Mucosa of descending colon (tissue), 3 donors: ENCODE data around the gene PKNOX2. TPM values are rescaled to one million over a fixed set of nuclear protein-coding genes. Genes with fewer than 3 reads are reported as not detected.

Experiments used
- ATAC-seq: fragments of 200-7000 bp; cut with Tn5 transposase; one replicate; pipeline ENCODE4 v1.9.1; 2020; ENCODE audit warnings: mild to moderate bottlenecking, moderate library complexity
- DNase-seq, 3 donors: peaks; one replicate each; pipeline ENCODE4 v3.0.0-alpha.2; 2020
- H3K36me3 ChIP-seq: fragments of 200-600 bp; one replicate; pipeline ENCODE4 v1.8.0; 2021; ENCODE audit warnings: low read depth, mild to moderate bottlenecking
- H3K4me1 ChIP-seq: fragments of 200-600 bp; one replicate; pipeline ENCODE4 v1.8.0; 2021; ENCODE audit warnings: low read depth, mild to moderate bottlenecking
- H3K4me3 ChIP-seq: fragments of 200-600 bp; one replicate; pipeline ENCODE4 v1.8.0; 2021; ENCODE audit warnings: mild to moderate bottlenecking
- H3K9me3 ChIP-seq: fragments of 200-600 bp; one replicate; pipeline ENCODE4 v1.8.0; 2021; ENCODE audit warnings: mild to moderate bottlenecking
- intact Hi-C, 2 donors: fragments of 100-400 bp; cut with DNase I in 1 of 2; cut with micrococcal nuclease in 1 of 2; formaldehyde crosslinking; loops; one replicate each; pipeline versions ENCODE4 v1.11.0 to v1.11.1; 2022; cut with DNase I, micrococcal nuclease
- total RNA-seq, 3 donors: library from RNA; stranded (reverse); fragmentation: NEBNext Ultra II Directional in 2 of 3; extraction: Animal tissue kit (Norgen Biotek cat#: 25700) in 2 of 3; gene quantifications; one replicate each; pipeline versions ENCODE4 v1.2.1 to v1.2.4, GENCODE V29; 2021 to 2023
- TF ChIP-seq, protein P1 (sequence below): fragments of 200-600 bp; IDR thresholded peaks from one replicate; pipeline ENCODE4 v1.8.0; 2022; ENCODE audit warnings: antibody characterized with exemption, mild to moderate bottlenecking
- donor health status: DM: no; HTN: no; CAD: no; lungs with moderate emphysema.
- donor health status: DM: no; HTN: no; CAD: no.
- donor health status: DM: no; HTN: yes; CAD: no.

The PKNOX2 gene
- total RNA-seq, 3 donors from 2014 or later: 1.5 to 4.0 (median 1.9) TPM

DNA sequence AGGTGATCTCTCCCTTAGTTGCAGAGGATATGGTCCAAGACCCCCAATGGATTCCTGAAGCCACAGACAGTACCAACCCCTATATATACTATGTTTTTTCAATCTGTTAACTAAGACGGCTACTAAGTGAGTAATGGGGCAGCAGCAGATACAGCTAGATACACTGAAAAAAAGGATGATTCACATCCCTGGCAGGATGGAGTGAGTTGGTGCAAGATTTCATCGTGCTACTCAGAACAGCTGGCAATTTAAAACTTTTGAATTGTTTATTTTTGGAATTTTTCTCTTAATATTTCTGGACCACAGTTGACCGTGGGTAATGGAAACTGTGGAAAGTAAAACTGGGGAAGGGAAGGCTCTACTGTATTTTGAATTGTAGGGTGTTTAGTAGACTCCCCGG, 36.1 kb upstream of the PKNOX2 start:
- ATAC-seq: no peak
- H3K4me3 ChIP-seq: no peak overlapping the region
- TF ChIP-seq, protein P1, sequence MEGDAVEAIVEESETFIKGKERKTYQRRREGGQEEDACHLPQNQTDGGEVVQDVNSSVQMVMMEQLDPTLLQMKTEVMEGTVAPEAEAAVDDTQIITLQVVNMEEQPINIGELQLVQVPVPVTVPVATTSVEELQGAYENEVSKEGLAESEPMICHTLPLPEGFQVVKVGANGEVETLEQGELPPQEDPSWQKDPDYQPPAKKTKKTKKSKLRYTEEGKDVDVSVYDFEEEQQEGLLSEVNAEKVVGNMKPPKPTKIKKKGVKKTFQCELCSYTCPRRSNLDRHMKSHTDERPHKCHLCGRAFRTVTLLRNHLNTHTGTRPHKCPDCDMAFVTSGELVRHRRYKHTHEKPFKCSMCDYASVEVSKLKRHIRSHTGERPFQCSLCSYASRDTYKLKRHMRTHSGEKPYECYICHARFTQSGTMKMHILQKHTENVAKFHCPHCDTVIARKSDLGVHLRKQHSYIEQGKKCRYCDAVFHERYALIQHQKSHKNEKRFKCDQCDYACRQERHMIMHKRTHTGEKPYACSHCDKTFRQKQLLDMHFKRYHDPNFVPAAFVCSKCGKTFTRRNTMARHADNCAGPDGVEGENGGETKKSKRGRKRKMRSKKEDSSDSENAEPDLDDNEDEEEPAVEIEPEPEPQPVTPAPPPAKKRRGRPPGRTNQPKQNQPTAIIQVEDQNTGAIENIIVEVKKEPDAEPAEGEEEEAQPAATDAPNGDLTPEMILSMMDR: no peak
- no peaks in the 10 kb centered on the region for H3K4me1 ChIP-seq
- DNase-seq: no peak
- no peaks in the 10 kb centered on the region for H3K9me3 ChIP-seq
- intact Hi-C loops: no loop called here
- H3K36me3 ChIP-seq: no peaks in the 10 kb centered on the region

DNA sequence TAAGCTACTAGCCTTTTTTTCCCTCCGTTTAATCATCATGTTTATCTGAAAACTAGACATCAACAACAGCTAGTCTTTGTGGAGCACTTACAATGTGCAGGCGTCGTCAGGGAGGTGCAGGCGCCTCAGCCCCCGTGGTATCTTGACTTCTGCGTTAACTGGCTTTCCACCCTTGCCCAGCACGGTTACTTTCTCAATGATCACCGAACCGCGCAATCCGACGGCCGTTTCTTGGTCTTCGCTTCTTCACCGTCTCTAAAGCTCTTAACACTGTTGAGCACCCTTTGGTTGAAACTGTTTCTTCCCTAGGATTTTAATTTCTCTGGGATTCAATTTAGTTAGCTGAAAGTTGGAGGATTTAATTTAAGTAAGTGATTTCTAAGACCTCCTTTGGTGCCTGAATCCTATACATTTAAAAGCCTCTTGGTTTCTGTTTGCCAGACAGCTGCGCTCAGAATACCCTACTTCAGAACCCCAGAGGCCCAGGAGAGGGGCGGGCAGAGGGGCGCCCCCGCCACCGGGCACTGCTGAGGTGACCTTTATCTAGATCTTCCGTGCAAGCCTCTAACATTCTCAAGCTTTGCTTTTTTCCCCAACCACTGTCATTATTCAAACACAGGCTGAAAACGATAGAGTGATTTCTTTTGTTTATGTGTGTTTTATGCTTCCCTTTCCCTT, 35.1 kb upstream of the PKNOX2 start:
- ATAC-seq (no peak), DNase-seq (no peak)
- H3K9me3 ChIP-seq: no peaks in the 10 kb centered on the region
- no peaks in the 10 kb centered on the region for H3K36me3 ChIP-seq
- intact Hi-C loops: no loop called here
- TF ChIP-seq, protein P1: no peak
- no peaks in the 10 kb centered on the region for H3K4me1 ChIP-seq
- H3K4me3 ChIP-seq: no peak overlapping the region

DNA sequence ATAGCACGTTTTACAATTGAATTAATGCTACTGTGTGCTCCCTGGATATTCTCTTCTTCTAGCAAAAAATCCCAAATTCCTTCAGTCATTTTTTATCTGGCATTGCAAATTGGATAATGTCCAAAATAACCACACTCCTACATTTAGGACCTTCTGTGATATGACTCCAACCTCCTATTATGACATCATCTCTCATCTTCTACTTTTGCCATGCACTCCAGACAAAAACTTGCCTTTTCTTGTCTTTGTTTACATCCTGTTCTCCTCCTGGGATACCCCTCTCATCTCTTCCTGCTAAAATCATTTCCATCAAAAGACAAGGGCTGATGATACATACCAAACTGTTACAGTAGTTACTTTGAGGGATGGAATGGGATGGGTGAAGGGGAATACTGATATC, 32.5 kb upstream of the PKNOX2 start:
- H3K4me3 ChIP-seq: no peak overlapping the region
- DNase-seq (no peak), ATAC-seq (no peak)
- H3K4me1 ChIP-seq: no peaks in the 10 kb centered on the region
- H3K36me3 ChIP-seq: no peaks in the 10 kb centered on the region
- intact Hi-C loops: no loop called here
- TF ChIP-seq, protein P1: no peak
- H3K9me3 ChIP-seq: no peaks in the 10 kb centered on the region

DNA sequence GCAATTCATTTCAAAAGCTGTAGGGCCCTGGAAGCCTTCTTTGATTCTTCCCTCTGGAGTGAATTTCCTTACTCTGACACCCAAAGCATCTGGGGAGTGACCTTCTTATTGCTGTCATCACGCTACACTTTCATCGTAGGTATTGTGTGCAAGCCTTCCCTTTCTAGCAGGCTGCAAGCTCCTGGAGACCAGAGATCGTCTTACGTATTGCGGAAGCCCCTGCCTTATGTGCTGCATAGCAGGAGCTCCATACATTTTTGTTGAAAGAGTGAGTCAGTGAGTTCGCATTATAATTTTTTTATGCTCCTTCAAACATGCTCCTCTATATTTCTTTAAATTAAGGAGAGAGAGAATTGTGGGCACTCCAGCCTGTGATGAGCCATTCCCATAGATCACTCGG, 32.0 kb upstream of the PKNOX2 start:
- H3K9me3 ChIP-seq: no peaks in the 10 kb centered on the region
- H3K4me3 ChIP-seq: no peak overlapping the region
- ATAC-seq (no peak), DNase-seq (no peak)
- intact Hi-C loops: no loop called here
- H3K4me1 ChIP-seq: no peaks in the 10 kb centered on the region
- TF ChIP-seq, protein P1: no peak
- H3K36me3 ChIP-seq: no peaks in the 10 kb centered on the region

DNA sequence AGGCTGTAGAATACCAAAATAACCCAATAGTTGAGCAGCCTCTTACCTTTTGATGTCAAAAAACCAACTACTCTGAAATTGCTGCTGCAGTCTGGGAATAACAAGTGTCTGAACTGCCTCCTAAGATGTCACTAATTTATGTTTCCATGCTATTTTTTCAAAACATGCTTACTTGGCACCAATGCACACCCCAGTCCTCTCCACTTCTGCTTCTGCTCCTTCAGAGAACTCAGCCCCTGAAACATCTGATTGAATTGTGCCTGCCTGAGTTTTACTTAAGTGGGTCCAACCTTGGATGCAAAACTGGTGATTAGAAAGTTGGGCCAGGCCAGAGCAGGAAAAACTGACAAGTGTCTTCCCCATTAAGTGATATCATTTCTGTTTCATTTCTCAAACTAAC, 28.6 kb upstream of the PKNOX2 start:
- TF ChIP-seq, protein P1: no peak
- H3K9me3 ChIP-seq: no peaks in the 10 kb centered on the region
- no peak overlapping the region for H3K4me3 ChIP-seq
- intact Hi-C loops: no loop called here
- ATAC-seq: no peak
- no peaks in the 10 kb centered on the region for H3K36me3 ChIP-seq
- DNase-seq: no peak
- no peaks in the 10 kb centered on the region for H3K4me1 ChIP-seq

DNA sequence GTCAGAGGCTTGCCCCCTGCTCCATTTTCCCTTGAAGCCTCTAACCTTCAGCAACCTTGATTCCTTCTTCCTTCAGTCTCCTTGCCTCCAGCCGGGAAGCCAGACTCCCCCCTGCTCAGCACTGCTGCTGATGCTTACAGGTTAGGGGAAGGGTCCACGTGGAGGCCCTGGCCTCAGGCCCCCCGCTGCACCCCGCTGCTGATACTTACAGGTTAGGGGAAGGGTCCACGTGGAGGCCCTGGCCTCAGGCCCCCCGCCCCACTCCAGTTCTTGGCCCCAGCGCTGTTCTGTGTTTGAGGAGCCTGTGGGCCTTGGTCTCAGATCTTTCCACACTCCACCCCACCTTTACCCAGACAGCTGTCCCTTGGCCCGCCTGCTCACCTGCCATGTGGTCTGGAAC, 25.6 kb upstream of the PKNOX2 start:
- TF ChIP-seq, protein P1: no peak

More for the DNA sequence above, 25.6 kb upstream of the PKNOX2 start:
- no peaks in the 10 kb centered on the region for H3K4me1 ChIP-seq
- DNase-seq: no peak
- no peak for ATAC-seq
- intact Hi-C loops: no loop called here
- no peaks in the 10 kb centered on the region for H3K36me3 ChIP-seq
- no peak overlapping the region for H3K4me3 ChIP-seq
- no peaks in the 10 kb centered on the region for H3K9me3 ChIP-seq
